ENCODE results near the gene C1orf159. TPM values are rescaled to one million over a fixed set of nuclear protein-coding genes. Genes with fewer than 3 reads are reported as not detected.

The C1orf159 gene
- total and polyA plus RNA-seq, 9 of the 15 experiments (the other 6 are each of a cell fraction or from before 2014, with no cell fraction given), result 0.28 to 54.9 (median 10.6) TPM

DNA sequence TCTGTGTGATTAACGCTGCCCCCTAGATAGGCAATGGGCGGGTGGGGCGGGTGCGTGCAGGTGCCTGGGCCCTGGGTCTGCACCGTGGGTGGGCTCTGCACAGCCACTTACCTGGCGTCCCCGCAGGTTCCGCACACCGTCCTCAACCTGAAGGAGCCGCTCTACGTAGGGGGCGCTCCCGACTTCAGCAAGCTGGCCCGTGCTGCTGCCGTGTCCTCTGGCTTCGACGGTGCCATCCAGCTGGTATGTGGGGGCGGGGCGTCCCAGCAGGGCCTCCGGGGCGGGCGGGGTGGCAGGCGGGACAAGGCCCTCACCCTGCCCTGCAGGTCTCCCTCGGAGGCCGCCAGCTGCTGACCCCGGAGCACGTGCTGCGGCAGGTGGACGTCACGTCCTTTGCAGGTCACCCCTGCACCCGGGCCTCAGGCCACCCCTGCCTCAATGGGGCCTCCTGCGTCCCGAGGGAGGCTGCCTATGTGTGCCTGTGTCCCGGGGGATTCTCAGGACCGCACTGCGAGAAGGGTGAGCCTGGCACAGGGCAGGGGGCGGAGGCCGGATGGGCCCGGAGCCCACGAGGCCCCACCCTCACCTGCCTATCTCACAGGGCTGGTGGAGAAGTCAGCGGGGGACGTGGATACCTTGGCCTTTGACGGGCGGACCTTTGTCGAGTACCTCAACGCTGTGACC lies 64.6 kb downstream of the C1orf159 start:
- H3K9ac ChIP-seq (ENCODE audit: insufficient read depth in 1 of 2, low read depth in 2 of 2, low read length in 2 of 2), result no peak overlapping the region
- no peaks in the 10 kb centered on the region for H3K9me1 ChIP-seq (ENCODE audit: control insufficient read depth, insufficient read depth, low read length)
- TF ChIP-seq LCOR (CRISPR knock-in tag; IDR thresholded peaks at IDR 0.05), result no peak
- no peak for TF ChIP-seq CAMTA2 (CRISPR knock-in tag; conservative IDR thresholded peaks at IDR 0.05)
- TF ChIP-seq HNRNPUL1 (IDR thresholded peaks at IDR 0.05; ENCODE audit: low read length), result no peak
- no peak for TF ChIP-seq ZBTB7A (IDR thresholded peaks at IDR 0.05; ENCODE audit: borderline replicate concordance, control insufficient read depth, low read depth, low read length)
- TF ChIP-seq CSDE1 (IDR thresholded peaks at IDR 0.05), result no peak
- TF ChIP-seq, protein P1, sequence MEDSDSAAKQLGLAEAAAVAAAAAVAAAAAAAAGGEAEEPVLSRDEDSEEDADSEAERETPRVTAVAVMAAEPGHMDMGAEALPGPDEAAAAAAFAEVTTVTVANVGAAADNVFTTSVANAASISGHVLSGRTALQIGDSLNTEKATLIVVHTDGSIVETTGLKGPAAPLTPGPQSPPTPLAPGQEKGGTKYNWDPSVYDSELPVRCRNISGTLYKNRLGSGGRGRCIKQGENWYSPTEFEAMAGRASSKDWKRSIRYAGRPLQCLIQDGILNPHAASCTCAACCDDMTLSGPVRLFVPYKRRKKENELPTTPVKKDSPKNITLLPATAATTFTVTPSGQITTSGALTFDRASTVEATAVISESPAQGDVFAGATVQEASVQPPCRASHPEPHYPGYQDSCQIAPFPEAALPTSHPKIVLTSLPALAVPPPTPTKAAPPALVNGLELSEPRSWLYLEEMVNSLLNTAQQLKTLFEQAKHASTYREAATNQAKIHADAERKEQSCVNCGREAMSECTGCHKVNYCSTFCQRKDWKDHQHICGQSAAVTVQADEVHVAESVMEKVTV (CRISPR knock-in tag; IDR thresholded peaks at IDR 0.05), result no peak
- no peak for TF ChIP-seq SAFB (IDR thresholded peaks at IDR 0.05; ENCODE audit: borderline replicate concordance, low read depth, low read length)
- TF ChIP-seq MTA2 (IDR thresholded peaks at IDR 0.05; ENCODE audit: low read depth), result no peak
- no peak for TF ChIP-seq SMC3 (conservative IDR thresholded peaks at IDR 0.05; ENCODE audit: insufficient read depth, low read depth, low read length)
- TF ChIP-seq RBM25 (IDR thresholded peaks at IDR 0.05; ENCODE audit: low read depth, low read length, severe bottlenecking), result no peak
- TF ChIP-seq MTF1 (CRISPR knock-in tag; IDR thresholded peaks at IDR 0.05; ENCODE audit: borderline replicate concordance), result no peak
- no peak for TF ChIP-seq NCOR1 (IDR thresholded peaks at IDR 0.05)
- no peak for TF ChIP-seq LARP7 (IDR thresholded peaks at IDR 0.05)
- TF ChIP-seq, protein P2, sequence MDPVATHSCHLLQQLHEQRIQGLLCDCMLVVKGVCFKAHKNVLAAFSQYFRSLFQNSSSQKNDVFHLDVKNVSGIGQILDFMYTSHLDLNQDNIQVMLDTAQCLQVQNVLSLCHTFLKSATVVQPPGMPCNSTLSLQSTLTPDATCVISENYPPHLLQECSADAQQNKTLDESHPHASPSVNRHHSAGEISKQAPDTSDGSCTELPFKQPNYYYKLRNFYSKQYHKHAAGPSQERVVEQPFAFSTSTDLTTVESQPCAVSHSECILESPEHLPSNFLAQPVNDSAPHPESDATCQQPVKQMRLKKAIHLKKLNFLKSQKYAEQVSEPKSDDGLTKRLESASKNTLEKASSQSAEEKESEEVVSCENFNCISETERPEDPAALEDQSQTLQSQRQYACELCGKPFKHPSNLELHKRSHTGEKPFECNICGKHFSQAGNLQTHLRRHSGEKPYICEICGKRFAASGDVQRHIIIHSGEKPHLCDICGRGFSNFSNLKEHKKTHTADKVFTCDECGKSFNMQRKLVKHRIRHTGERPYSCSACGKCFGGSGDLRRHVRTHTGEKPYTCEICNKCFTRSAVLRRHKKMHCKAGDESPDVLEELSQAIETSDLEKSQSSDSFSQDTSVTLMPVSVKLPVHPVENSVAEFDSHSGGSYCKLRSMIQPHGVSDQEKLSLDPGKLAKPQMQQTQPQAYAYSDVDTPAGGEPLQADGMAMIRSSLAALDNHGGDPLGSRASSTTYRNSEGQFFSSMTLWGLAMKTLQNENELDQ (CRISPR knock-in tag; IDR thresholded peaks at IDR 0.05; ENCODE audit: borderline replicate concordance), result no peak
- no peak for TF ChIP-seq KLF16 (IDR thresholded peaks at IDR 0.05)
- no peak for TF ChIP-seq CEBPB (tag; IDR thresholded peaks at IDR 0.05)
- TF ChIP-seq PHF8 (IDR thresholded peaks at IDR 0.05; ENCODE audit: borderline replicate concordance, low read length), result no peak
- TF ChIP-seq FOSL1 (tag; conservative IDR thresholded peaks at IDR 0.05), result no peak
- TF ChIP-seq HNRNPL (IDR thresholded peaks at IDR 0.05; ENCODE audit: low read depth, low read length), result no peak
- no peak overlapping the region for H3K4me2 ChIP-seq (ENCODE audit: insufficient read depth, low read length)
- H3K4me3 ChIP-seq, result no peak overlapping the region
- intact Hi-C loops (cut with micrococcal nuclease) (no loop called here), in situ Hi-C loops (cut with MboI) (no loop called here)
- ChIA-PET POLR2A (interaction anchor here (0.6 to 1.6 kb wide), 3 partner anchors 8 to 81 kb away, joined by 3 to 4 read pairs (median 3); no protein-coding TSS in a partner anchor), CTCF (ENCODE audit: low intra/inter-chr PET ratio) (no interaction called here)
- H4K20me1 ChIP-seq (replicated peaks; ENCODE audit: control insufficient read depth, insufficient read depth, low read length), result no peaks in the 10 kb centered on the region
- H3K27ac ChIP-seq (ENCODE audit: extremely low read depth, low read depth, low read length), result no peak overlapping the region
- no peaks in the 10 kb centered on the region for H3K9me3 ChIP-seq (replicated peaks; ENCODE audit: control insufficient read depth, insufficient read depth, low read depth, low read length)
- no TSS peak for BruUV-seq (replicated peaks)
- DNase-seq (ENCODE audit: extremely low read depth in 1 of 4, low spot score in 3 of 4), result no peak
- H3K27me3 ChIP-seq (ENCODE audit: control insufficient read depth in 2 of 2, insufficient read depth in 2 of 2, low read length in 2 of 2), result no peaks in the 10 kb centered on the region
- H3K4me1 ChIP-seq (replicated peaks in 1 of 2; ENCODE audit: control insufficient read depth in 2 of 2, insufficient read depth in 2 of 2, low read length in 2 of 2), result peaks cover 0 to 40% of the 10 kb centered on the region in 2 experiments; a peak in 1 of 5 replicates
- no peak overlapping the region for H2AFZ ChIP-seq (ENCODE audit: low read depth, low read length)
- no peaks in the 10 kb centered on the region for H3K79me2 ChIP-seq (ENCODE audit: control insufficient read depth, insufficient read depth, low read length)
- no peak for FAIRE-seq
- peaks cover 80% of the 10 kb centered on the region for H3K36me3 ChIP-seq (ENCODE audit: control insufficient read depth, insufficient read depth, low read length)
- WGBS (ENCODE audit: insufficient coverage, low coverage, missing lambda C conversion rate), result 94% methylated on average over 20 of the region's 46 CpGs
- ATAC-seq, result no peak
